GM21381 (cell line): Measurements from ENCODE around the gene RNF181.
A peak's percentile ranks its signal among the peaks of the same experiment; 100 is the strongest.
"Not testable (repeated sequence)": the region's sequence is repeated elsewhere in the genome, so short reads cannot be mapped to it uniquely, and the experiment has no call there.

Source experiments
- ATAC-seq: cut with Tn5 transposase; IDR thresholded peaks from one replicate; pipeline ENCODE4 v1.9.1; 2021; ENCODE audit warnings: mild to moderate bottlenecking, moderate library complexity; ENCODE audit not compliant: unreplicated experiment

RNF181 gene

GRCh38 chr2:85577063-85577385 lies 18.5 kb upstream of the RNF181 start:
- ATAC-seq = no peak

- peak; percentile 62 for ATAC-seq
Observed at GRCh38 chr2:85577386-85578242, 17.9 kb upstream of the RNF181 start, which contains the start of gene VAMP8. TSS of gene VAMP8 (plus strand) at chr2:85577586. CDS start at chr2:85577647, 61 bp downstream.

- ATAC-seq = peak; percentile 42
Observed at GRCh38 chr2:85578243-85579180, 17.0 kb upstream of the RNF181 start.

- no peak for ATAC-seq
Observed at GRCh38 chr2:85579266-85579935, 16.1 kb upstream of the RNF181 start.

GRCh38 chr2:85580206-85580605 lies 15.3 kb upstream of the RNF181 start:
- ATAC-seq = no peak

- no peak for ATAC-seq
Observed at GRCh38 chr2:85582492-85582891, 13.1 kb upstream of the RNF181 start.

GRCh38 chr2:85583667-85584353 lies 11.7 kb upstream of the RNF181 start:
- peak; percentile 51 for ATAC-seq

GRCh38 chr2:85584354-85584856 lies 11.1 kb upstream of the RNF181 start, which contains the start of gene VAMP5:
TSS of gene VAMP5 (plus strand) at chr2:85584431. CDS start at chr2:85584491, 60 bp downstream.
- ATAC-seq = peak; percentile 29

- ATAC-seq = peak; percentile 27
Observed at GRCh38 chr2:85584857-85585780, 10.4 kb upstream of the RNF181 start.

- ATAC-seq = no peak
Observed at GRCh38 chr2:85585781-85586105, 9.8 kb upstream of the RNF181 start.

- ATAC-seq = no peak
Observed at GRCh38 chr2:85588236-85588635, 7.3 kb upstream of the RNF181 start.

- ATAC-seq = no peak
Observed at GRCh38 chr2:85588645-85589044, 6.9 kb upstream of the RNF181 start.

GRCh38 chr2:85589181-85589580 lies 6.4 kb upstream of the RNF181 start:
- no peak for ATAC-seq

GRCh38 chr2:85589982-85590791 lies 5.4 kb upstream of the RNF181 start:
- ATAC-seq = no peak

GRCh38 chr2:85590950-85591349 lies 4.6 kb upstream of the RNF181 start:
- no peak for ATAC-seq

- ATAC-seq = no peak
Observed at GRCh38 chr2:85591563-85591962, 4.0 kb upstream of the RNF181 start.

- not testable (repeated sequence) for ATAC-seq
Observed at GRCh38 chr2:85592299-85592698, 3.2 kb upstream of the RNF181 start.

GRCh38 chr2:85593023-85593422 lies 2.5 kb upstream of the RNF181 start:
- no peak for ATAC-seq
